Skeletal muscle tissue (tissue), 4 donors: Measurements from ENCODE around the gene KCND2. TPM values are rescaled to one million over a fixed set of nuclear protein-coding genes. Genes with fewer than 3 reads are reported as not detected.

ENCODE experiments used
- H3K27ac ChIP-seq: one replicate; pipeline ENCODE4 v1.7.0; 2013; ENCODE audit warnings: mild to moderate bottlenecking, low read depth, low read length, inconsistent platforms
- H3K27me3 ChIP-seq, 3 donors: one replicate each; pipeline ENCODE4 v1.7.0; 2013; ENCODE audit warnings: low read length in 3 of 3; ENCODE audit not compliant: control insufficient read depth in 3 of 3, insufficient read depth in 3 of 3
- H3K36me3 ChIP-seq, 3 donors: one replicate each; pipeline ENCODE4 v1.7.0; 2013; ENCODE audit warnings: low read length in 3 of 3; ENCODE audit not compliant: control insufficient read depth in 3 of 3, insufficient read depth in 3 of 3
- H3K4me1 ChIP-seq, 3 donors: one replicate each; pipeline ENCODE4 v1.7.0; 2013; ENCODE audit warnings: low read length in 3 of 3, mild to moderate bottlenecking in 3 of 3; ENCODE audit not compliant: control insufficient read depth in 3 of 3, insufficient read depth in 3 of 3
- H3K4me3 ChIP-seq, 3 donors: one replicate each; pipeline ENCODE4 v1.7.0; 2013; ENCODE audit warnings: low read length in 3 of 3
- H3K9ac ChIP-seq, 3 donors: one replicate each; pipeline ENCODE4 v1.7.0; 2013; ENCODE audit warnings: low read length in 3 of 3, mild to moderate bottlenecking in 3 of 3, moderate library complexity in 2 of 3, low read depth in 1 of 3
- H3K9me3 ChIP-seq, 3 donors: one replicate each; pipeline ENCODE4 v1.7.0; 2013; ENCODE audit warnings: low read length in 3 of 3; ENCODE audit not compliant: control insufficient read depth in 3 of 3
- total RNA-seq: library from RNA; depleted of rRNA; stranded (reverse); fragments of >200 nt; gene quantifications from one replicate; pipeline ENCODE4 v1.2.3, GENCODE V29; 2014
- donor health status: Osteomylitis.

The KCND2 gene
- total RNA-seq, 1 donor from 2014 or later = 2.6 TPM

DNA sequence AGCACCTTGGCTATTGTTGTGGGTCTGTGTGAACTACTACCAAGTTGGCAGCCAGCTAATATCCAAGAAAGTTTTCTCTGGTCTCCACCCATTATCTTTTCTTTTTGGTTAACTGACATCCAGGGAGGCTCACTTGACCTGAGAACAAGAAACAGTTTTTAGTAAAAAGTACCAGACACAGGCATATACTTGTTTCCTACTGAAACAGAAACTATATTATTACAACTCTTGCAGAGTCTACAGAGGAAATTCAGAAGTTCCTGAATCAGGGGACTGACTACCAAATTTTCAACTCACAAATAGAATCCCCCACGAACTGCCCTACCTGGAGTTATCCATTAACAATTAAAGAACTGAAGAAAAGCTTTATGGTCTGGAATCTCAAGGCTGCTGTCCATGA, 168.9 kb downstream of the KCND2 start:
- no peaks in the 10 kb centered on the region for H3K27me3 ChIP-seq

DNA sequence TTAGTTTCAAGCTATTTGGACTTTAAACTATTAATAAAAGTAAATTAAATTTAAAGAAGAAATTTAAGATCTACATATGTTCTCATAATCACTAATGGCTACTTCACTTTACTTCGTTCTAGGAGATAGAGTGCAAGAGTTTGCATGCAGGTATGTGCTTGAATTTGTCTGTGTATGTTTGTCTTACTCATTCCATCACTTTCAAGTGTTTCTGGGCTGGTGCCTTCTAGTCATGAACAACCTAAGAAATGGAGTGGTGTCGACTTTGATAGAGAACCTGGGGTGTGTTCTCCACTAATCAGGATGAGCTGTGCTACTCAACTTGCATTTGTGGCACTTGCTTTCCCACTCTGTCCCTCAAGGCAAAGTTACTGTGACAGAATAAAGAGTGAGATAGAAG, 169.9 kb downstream of the KCND2 start:
- H3K27ac ChIP-seq = no peak overlapping the region
- no peaks in the 10 kb centered on the region for H3K27me3 ChIP-seq
- no peaks in the 10 kb centered on the region for H3K4me1 ChIP-seq
- no peaks in the 10 kb centered on the region for H3K9me3 ChIP-seq
- no peaks in the 10 kb centered on the region for H3K36me3 ChIP-seq
- H3K4me3 ChIP-seq = no peak overlapping the region
- H3K9ac ChIP-seq = no peak overlapping the region

More for the DNA sequence above, 168.9 kb downstream of the KCND2 start:
- no peaks in the 10 kb centered on the region for H3K4me1 ChIP-seq
- no peak overlapping the region for H3K4me3 ChIP-seq
- no peak overlapping the region for H3K9ac ChIP-seq
- H3K36me3 ChIP-seq = no peaks in the 10 kb centered on the region
- no peak overlapping the region for H3K27ac ChIP-seq
- H3K9me3 ChIP-seq = no peaks in the 10 kb centered on the region

- Histone ChIP-seq H3K9me3 (no peaks in the 10 kb centered on the region), H3K4me3 (no peak overlapping the region), H3K27ac (no peak overlapping the region), H3K9ac (no peak overlapping the region), H3K27me3 (no peaks in the 10 kb centered on the region), H3K4me1 (no peaks in the 10 kb centered on the region), H3K36me3 (no peaks in the 10 kb centered on the region)
Observed at GRCh38 chr7:120444650-120445049, 171.7 kb downstream of the KCND2 start.

DNA sequence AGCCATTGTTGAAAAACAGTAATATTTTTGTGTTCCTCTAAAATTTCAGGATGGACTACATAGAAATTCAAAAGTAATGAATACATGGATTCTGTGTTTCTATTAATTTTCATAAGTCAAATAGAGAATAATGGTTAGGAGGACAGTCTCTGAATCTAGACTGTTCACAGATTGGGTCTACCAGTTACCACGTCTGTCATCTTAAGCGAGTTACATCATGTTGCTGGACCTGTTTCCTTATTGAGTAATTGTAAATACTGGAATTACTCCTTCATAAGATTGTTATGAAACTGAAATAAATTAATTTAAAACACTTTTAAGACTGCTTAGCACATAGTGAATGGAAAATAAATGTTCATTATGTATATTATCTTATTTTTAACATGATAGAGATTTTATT, 172.3 kb downstream of the KCND2 start:
- no peaks in the 10 kb centered on the region for H3K4me1 ChIP-seq
- no peaks in the 10 kb centered on the region for H3K9me3 ChIP-seq
- H3K27me3 ChIP-seq = no peaks in the 10 kb centered on the region
- H3K4me3 ChIP-seq = no peak overlapping the region
- no peaks in the 10 kb centered on the region for H3K36me3 ChIP-seq
- no peak overlapping the region for H3K9ac ChIP-seq
- no peak overlapping the region for H3K27ac ChIP-seq

DNA sequence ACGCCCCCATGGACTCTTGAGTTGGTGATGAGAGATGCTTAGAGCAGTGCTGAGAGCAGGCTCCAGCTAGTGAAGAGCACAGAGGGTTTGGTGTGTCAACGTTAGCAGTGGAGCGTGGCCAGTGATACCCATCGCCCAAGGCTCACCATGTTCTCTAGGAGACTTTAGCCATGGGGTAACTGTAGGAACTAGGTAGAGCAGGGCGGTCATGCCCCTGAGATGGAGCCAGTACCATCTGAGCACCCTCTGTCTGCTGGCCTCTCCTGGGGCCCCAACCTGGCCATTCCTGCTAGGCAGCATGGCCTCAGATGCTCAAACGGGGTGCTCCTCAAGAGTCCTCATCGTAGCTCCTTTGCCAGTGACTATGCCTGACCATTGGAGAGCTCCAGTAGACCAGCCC, 179.7 kb downstream of the KCND2 start:
- Histone ChIP-seq H3K27me3 (no peaks in the 10 kb centered on the region), H3K9me3 (peaks cover 0 to 5% (median 3%) of the 10 kb centered on the region in 3 donors), H3K36me3 (no peaks in the 10 kb centered on the region), H3K4me1 (no peaks in the 10 kb centered on the region), H3K9ac (no peak overlapping the region), H3K4me3 (no peak overlapping the region), H3K27ac (no peak overlapping the region)

DNA sequence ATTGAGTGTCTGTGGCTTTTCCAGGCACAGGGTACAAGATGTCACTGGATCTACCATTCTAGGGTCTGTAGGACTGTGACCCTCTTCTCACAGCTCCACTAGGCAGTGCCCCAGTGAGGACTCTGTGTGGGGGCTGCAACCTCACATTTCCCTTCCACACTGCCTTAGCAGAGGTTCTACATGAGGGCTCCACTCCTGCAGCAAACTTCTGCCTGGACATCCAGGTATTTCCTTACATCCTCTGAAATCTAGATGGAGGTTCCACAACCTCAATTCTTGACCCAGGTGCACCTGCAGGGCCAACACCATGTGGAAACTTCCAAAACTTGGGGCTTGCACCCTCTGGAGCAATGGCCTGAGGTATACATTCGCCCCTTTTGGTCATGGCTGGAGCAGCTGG, 183.7 kb downstream of the KCND2 start:
- H3K4me3 ChIP-seq = no peak overlapping the region
- H3K36me3 ChIP-seq = no peaks in the 10 kb centered on the region
- H3K9me3 ChIP-seq = peaks cover 0 to 5% (median 3%) of the 10 kb centered on the region in 3 donors
- no peaks in the 10 kb centered on the region for H3K4me1 ChIP-seq
- no peaks in the 10 kb centered on the region for H3K27me3 ChIP-seq
- H3K9ac ChIP-seq = no peak overlapping the region
- H3K27ac ChIP-seq = no peak overlapping the region

DNA sequence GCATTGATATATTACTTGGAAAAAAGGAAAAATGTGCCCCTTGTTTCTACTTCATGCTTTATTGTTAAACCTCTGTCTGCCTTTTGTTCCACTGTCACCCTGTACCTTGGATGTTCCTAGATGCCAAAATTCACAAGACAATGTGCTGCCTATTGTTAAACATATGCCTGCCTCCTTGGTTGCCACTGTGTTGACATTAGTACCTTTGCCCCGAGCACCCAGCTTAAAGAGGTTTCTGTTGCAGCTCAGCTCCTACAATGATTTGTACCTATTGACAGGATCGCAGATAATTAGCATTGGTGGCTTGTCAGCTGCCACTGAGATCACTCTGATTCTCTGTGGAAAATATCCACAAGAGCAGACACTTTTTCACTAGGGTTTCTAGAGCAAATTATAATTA, 188.0 kb downstream of the KCND2 start:
- Histone ChIP-seq H3K4me1 (no peaks in the 10 kb centered on the region), H3K27ac (no peak overlapping the region), H3K36me3 (no peaks in the 10 kb centered on the region), H3K9me3 (no peaks in the 10 kb centered on the region), H3K4me3 (no peak overlapping the region), H3K9ac (no peak overlapping the region), H3K27me3 (no peaks in the 10 kb centered on the region)

GRCh38 chr7:120462991-120463390, 190.0 kb downstream of the KCND2 start:
- Histone ChIP-seq H3K4me3 (no peak overlapping the region), H3K9ac (no peak overlapping the region), H3K27ac (no peak overlapping the region), H3K4me1 (no peaks in the 10 kb centered on the region), H3K36me3 (no peaks in the 10 kb centered on the region), H3K27me3 (no peaks in the 10 kb centered on the region), H3K9me3 (no peaks in the 10 kb centered on the region)

DNA sequence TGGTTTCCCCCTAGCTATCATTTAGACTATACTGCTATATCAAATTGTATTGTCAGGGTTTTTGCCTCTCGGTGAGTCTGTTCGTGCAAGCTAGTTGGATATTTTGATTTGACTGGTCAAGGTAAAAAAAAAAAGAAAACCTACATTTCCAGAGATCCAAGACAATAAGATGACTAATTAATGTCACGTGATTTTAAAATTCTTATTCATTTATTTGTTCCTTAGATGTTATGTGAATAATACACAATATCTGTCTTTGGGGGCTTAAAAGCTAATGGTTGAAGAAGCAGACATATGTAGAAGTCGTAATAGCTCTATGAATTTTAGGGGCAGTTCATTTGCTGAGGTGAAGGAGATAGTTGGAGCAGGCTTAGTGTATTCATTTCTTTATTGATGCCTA, 191.1 kb downstream of the KCND2 start:
- Histone ChIP-seq H3K4me3 (no peak overlapping the region), H3K36me3 (no peaks in the 10 kb centered on the region), H3K4me1 (no peaks in the 10 kb centered on the region), H3K9ac (no peak overlapping the region), H3K27me3 (no peaks in the 10 kb centered on the region), H3K27ac (no peak overlapping the region), H3K9me3 (no peaks in the 10 kb centered on the region)

DNA sequence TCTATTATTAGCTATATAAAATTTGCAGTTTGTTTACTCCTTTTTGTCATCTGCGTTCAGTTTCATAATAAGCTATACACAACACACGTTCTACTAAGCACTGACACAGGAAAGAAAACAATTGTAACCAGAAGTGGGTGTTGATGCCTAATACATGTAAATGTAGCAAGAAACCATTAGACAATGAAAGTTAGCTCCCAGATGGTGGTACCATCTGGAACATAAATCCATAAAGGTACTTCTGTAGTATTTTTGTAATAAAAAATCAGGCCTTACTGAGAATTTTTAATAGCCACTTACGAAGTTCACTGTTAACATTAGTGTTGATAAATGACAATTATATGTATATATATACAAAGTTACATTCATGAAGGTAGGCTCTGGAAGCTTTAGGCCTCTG, 194.7 kb downstream of the KCND2 start:
- Histone ChIP-seq H3K27me3 (no peaks in the 10 kb centered on the region), H3K4me3 (no peak overlapping the region), H3K4me1 (no peaks in the 10 kb centered on the region), H3K9me3 (no peaks in the 10 kb centered on the region), H3K27ac (no peak overlapping the region), H3K9ac (no peak overlapping the region), H3K36me3 (no peaks in the 10 kb centered on the region)

- H3K9ac ChIP-seq = no peak overlapping the region
- no peaks in the 10 kb centered on the region for H3K36me3 ChIP-seq
- H3K4me1 ChIP-seq = no peaks in the 10 kb centered on the region
- H3K27me3 ChIP-seq = no peaks in the 10 kb centered on the region
- H3K27ac ChIP-seq = no peak overlapping the region
- no peaks in the 10 kb centered on the region for H3K9me3 ChIP-seq
- no peak overlapping the region for H3K4me3 ChIP-seq
Observed at GRCh38 chr7:120468611-120469010, 195.6 kb downstream of the KCND2 start.
